ENCODE measurements around the gene MEPCE.
A peak's percentile ranks its signal among the peaks of the same experiment; 100 is the strongest.

The MEPCE gene

DNA sequence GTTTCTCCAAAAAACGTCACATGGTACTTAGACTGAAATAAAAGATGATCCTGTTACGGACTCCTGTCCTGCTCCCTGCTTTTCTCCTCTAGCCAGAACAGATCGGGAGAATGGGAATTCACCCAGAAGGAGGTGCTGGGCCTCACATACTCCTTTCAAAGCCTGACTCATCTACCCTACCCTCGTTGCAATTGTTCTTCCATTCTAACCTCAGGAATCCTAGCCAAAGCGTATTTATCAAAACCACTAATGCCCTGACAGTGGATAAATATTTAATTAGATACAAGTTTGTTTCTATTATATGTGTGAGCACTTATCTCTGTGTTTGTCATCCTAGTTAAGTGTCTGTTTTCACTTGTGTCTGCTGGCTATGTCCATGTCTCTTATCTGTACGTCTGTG lies 22.9 kb upstream of the MEPCE start:
- DNase-seq (ENCODE audit: low spot score), result no peak

DNA sequence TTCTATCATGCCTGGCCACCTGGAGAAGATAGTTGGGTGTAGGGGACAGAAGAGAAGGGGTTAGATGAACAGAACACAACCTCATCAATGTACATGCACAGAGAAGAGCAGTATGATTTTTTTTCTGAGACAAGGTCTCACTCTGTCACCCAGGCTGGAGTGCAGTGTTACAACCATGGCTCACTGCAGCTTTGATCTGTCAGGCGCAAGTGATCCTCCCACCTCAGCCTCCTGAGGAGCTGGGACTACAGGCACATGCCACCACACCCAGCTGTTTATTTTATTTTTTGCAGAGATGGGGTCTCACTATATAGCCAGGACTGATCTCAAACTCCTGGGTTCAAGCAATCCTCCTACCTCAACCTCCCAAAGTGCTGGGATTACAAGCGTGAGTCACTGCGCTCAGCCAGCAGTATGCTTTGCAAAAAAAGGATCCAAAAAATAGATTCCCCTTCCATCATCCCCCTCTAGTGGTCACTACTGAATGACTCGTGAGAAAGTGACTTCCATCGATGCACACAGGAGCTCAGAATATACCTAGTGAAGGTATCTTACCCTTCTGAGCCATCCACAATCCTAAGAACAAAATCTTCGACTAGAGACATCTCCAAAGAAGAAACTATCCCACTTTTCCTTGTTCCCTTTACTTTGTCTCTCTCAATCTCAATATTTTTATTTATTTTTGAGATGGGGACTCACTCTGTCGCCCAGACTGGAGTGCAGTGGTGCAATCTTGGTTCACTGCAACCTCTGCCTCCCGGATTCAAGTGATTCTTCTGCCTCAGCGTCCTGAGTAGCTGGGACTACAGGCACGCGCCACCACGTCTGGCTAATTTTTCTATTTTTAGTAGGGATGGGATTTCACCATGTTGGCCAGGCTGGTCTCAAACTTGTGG lies 22.1 kb upstream of the MEPCE start:
- peak; percentile 58 for DNase-seq (ENCODE audit: low spot score)

- DNase-seq (ENCODE audit: low spot score), result no peak
These were observed 18.5 kb upstream of the MEPCE start for GRCh38 chr7:100411101-100411500.

DNA sequence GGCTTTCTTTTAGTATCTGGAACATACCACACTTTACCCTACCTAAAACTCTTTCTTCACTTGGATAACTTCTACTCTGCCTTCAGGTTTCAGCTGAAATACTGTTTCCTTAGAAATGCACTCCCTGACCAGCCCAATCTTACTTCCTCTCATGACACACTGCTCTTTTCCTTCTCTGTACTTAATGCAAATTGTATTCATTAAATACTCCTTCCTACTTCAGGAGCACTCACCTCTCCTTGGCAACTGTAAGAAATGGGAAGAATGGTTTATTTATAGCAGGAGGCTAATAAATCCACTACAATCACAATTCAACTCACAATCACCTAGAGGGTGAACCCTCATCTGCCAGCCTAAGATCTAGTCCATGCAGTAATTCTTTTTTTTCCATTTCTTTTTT lies 16.3 kb upstream of the MEPCE start:
- DNase-seq (ENCODE audit: low spot score), result no peak

- no peak for DNase-seq (ENCODE audit: low spot score)
These were observed 15.7 kb upstream of the MEPCE start for GRCh38 chr7:100413889-100414288.

DNA sequence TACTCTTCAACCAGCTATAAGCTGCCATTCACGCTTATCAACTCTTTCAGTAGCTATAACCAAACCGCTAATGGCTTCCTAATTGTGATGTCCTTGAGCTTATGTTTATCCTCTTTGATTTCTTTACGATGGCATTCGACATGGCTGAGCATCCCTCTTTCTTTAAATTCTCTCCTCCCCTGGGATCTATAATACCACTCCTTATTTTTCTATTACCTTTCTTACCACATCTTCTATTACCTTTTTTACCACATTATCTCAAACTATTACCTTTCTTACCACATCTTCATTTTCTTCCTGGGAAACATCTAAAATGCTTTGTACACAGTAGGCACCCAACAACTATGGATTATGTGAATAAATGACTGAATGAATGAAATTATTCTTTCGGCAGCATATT lies 14.2 kb upstream of the MEPCE start:
- DNase-seq (ENCODE audit: low spot score), result no peak

DNA sequence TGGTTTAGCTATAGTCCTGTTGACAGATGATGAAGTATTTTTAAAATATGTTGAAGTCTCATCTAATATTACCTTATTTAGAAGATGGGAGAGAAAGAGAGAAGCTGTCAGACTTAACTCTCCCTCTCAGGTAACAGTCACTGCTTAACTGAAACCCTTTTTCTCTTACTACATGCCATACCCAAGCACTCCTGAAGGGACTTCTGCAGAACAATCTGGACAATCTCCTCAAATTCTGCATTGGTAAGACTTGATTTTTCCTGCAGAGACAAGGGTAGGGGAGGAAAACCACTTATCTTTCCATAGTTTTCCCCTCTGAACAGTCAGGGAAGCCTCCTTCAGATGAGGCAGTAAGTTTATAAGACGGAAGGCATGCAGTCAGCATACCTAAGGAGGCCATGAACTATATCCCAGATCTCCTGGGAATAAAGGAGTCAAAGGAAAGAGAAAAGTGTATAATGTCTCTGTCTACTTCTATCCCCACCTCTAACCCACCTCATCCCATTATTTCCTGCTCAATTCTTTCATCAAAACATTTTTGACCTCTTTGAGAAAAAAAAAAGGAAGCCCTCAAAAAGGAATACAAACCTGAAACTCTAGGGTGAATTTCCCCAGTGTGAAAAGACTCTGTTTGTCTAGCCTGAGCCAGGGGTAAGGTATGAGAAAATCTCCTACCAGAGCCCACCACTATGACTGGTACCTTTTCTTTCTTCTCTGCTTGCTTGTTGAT lies 10.5 kb upstream of the MEPCE start:
- no peak for DNase-seq (ENCODE audit: low spot score)

DNA sequence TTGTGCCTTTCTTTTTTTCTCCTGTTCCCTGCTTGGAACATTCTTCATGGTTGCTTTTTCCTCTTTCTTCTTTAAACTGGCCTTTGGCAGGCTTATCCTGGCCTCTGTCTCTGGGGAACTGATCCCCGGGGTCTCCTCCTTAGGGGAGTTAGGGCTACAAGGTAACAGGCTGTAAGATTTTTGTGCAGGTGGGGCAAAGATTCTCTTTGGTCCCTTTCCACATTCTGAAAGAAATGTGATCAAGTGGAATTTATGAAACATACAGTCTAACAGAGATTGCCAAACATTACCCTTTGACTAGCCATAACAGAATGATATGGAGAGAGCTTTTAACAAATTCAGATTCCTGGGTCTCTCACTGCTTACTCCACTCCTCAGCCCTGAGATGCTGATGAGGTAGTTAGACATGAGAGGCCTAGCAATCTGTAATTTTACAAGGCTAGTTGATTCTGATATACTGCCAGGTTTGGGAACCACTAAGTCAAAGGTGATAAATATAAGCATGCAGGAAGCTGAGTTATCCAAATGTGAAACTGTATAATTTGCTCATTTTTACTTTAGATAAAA lies 9.9 kb upstream of the MEPCE start:
- no peak for DNase-seq (ENCODE audit: low spot score)

- DNase-seq (ENCODE audit: low spot score), result no peak
These were observed 6.3 kb upstream of the MEPCE start for GRCh38 chr7:100423315-100423714.

GRCh38 chr7:100425347-100425746 lies 4.3 kb upstream of the MEPCE start:
- no peak for DNase-seq (ENCODE audit: low spot score)

- no peak for DNase-seq (ENCODE audit: low spot score)
These were observed 3.1 kb upstream of the MEPCE start for GRCh38 chr7:100426516-100426915.

- no peak for DNase-seq (ENCODE audit: low spot score)
These were observed 1.9 kb upstream of the MEPCE start for GRCh38 chr7:100427762-100428198.

GRCh38 chr7:100428199-100428966 lies 1.2 kb upstream of the MEPCE start, which contains the start of gene ZCWPW1:
Gene ZCWPW1, minus strand, starts transcription at chr7:100428703. Its CDS starts 8,054 bp downstream, at chr7:100420649.
- DNase-seq (ENCODE audit: low spot score), result peak; percentile 80

DNA sequence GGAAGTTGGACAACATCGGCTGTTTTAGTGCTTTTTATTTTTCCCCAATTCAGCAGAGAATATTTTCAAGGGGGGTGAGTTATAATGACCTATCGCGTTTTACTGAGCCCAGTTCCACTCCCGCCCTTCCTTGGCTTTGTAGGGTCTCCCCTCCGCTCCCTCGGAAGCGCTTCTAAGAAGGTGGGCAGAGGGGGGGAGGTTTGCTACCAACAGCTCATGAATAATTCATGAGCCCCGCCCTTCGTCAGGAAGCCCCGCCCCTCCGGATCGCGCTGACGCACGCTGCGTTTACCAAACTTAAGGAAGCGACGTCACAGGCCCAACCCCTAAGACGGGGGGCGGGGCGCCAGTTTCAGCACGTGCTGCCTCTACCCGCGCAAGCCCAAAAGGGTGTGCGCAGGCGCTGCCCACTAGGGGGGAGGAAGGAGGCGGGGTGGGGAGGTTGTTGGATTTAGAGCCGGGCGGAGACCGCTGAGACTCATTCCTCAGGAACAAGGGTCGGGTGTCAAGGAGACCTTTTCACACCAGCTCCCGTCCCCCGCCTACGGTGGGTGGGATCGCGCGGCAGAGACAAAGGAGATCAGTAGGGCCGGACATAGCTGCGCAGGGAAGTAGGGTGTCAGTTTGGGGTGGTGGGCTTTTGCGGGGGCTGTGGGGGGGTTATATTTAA lies 529 bp upstream of the MEPCE start:
- DNase-seq (ENCODE audit: low spot score), result peak; percentile 96

GRCh38 chr7:100430493-100431285 lies 1.1 kb downstream of the MEPCE start:
- no peak for DNase-seq (ENCODE audit: low spot score)

- DNase-seq (ENCODE audit: low spot score), result no peak
These were observed 1.7 kb downstream of the MEPCE start for GRCh38 chr7:100431286-100431735.

DNA sequence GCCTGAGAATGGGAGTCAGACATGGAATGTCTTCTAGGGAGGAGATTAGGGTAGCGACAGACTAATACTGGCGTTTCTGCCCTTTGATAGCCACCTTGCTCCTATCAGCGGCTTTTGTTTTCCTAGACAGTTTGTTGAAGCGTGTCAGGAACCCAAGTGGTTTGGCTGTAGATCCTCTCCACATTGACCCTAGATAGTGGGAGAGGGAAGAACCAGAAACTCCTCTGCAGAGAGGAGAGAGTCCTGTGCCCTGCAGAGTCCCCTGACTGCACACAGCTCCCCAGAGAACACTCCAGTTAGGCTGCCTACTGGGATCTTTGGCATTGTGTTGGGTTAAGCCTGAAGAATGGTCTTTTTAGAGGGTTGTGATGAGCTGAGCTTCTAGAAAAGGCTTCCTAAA lies 2.4 kb downstream of the MEPCE start:
- DNase-seq (ENCODE audit: low spot score), result no peak

DNA sequence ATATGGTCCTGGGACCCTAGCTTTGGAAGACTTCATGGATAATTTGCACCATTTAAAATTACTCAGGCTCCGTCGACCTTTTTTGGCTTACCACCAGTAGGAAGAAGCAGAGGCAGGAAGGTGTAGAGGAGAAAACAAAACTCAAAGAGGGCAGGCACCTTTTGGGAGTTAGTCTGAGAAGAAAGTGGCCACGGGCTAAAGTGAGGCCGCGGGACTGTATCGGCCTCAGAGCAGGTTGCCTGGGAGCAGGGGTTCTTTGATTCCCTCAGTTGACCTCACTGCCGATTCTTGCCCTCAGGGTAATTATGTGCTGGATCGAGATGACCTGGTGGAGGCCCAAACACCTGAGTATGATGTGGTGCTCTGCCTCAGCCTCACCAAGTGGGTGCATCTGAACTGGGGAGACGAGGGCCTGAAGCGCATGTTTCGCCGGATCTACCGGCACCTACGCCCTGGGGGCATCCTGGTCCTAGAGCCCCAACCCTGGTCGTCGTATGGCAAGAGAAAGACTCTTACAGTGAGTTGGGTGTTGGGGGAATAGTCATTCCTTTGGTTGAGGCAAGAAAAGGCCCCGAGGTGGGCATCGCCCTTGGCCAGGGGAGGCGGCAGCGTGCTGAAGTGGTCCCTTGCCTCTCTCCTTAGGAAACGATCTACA lies 3.1 kb downstream of the MEPCE start:
- no peak for DNase-seq (ENCODE audit: low spot score)

- no peak for DNase-seq (ENCODE audit: low spot score)
These were observed 3.6 kb downstream of the MEPCE start for GRCh38 chr7:100433276-100433591.

GRCh38 chr7:100433592-100434296 lies 4.1 kb downstream of the MEPCE start:
- no peak for DNase-seq (ENCODE audit: low spot score)

Measured in HuH-7 (cell line).